ENCODE results near the gene DIP2B. TPM values are rescaled to one million over a fixed set of nuclear protein-coding genes. Genes with fewer than 3 reads are reported as not detected.

The DIP2B gene
- total RNA-seq, 4 donors from 2014 or later = 68.6 to 97.2 (median 73.7) TPM

GRCh38 chr12:50574601-50575348, 70.0 kb downstream of the DIP2B start:
- H3K27me3 ChIP-seq = no peaks in the 10 kb centered on the region

GRCh38 chr12:50579757-50580267, 75.0 kb downstream of the DIP2B start:
- Histone ChIP-seq H3K27ac (peak overlapping the region; percentile 85), H3K4me1 (peaks cover 51% of the 10 kb centered on the region), H3K9me3 (no peaks in the 10 kb centered on the region), H3K4me3 (no peak overlapping the region), H3K27me3 (no peaks in the 10 kb centered on the region), H3K36me3 (no peaks in the 10 kb centered on the region)
- DNase-seq (ENCODE audit: low spot score in 2 of 2) = no peak
- TF ChIP-seq CTCF (IDR thresholded peaks at IDR 0.05) = no peak
- no peak for TF ChIP-seq POLR2A (IDR thresholded peaks at IDR 0.05)
- TF ChIP-seq EP300 (IDR thresholded peaks at IDR 0.05) = no peak
- TF ChIP-seq POLR2AphosphoS5 (IDR thresholded peaks at IDR 0.05) = no peak
- 38% methylated on average over 1 of the region's 1 CpG for WGBS

More at GRCh38 chr12:50574601-50575348, 70.0 kb downstream of the DIP2B start:
- no peaks in the 10 kb centered on the region for H3K9me3 ChIP-seq
- peaks cover 63% of the 10 kb centered on the region for H3K4me1 ChIP-seq
- H3K27ac ChIP-seq = peak overlapping the region; percentile 69
- no peak for DNase-seq (ENCODE audit: low spot score in 2 of 2)
- no peak overlapping the region for H3K4me3 ChIP-seq
- no peaks in the 10 kb centered on the region for H3K36me3 ChIP-seq
- 27% methylated on average over 5 of the region's 5 CpGs for WGBS
- TF ChIP-seq EP300 (IDR thresholded peaks at IDR 0.05) = no peak

- DNase-seq (ENCODE audit: low spot score in 2 of 2) = no peak
- peak overlapping the region; percentile 85 for H3K27ac ChIP-seq
Measured at GRCh38 chr12:50580436-50580835, 75.7 kb downstream of the DIP2B start.

GRCh38 chr12:50581226-50582184, 76.7 kb downstream of the DIP2B start:
- Histone ChIP-seq H3K36me3 (no peaks in the 10 kb centered on the region), H3K27ac (peak overlapping the region; percentile 85), H3K4me1 (peaks cover 42% of the 10 kb centered on the region), H3K9me3 (no peaks in the 10 kb centered on the region), H3K27me3 (no peaks in the 10 kb centered on the region), H3K4me3 (no peak overlapping the region)
- no peak for DNase-seq (ENCODE audit: low spot score in 2 of 2)
- TF ChIP-seq CTCF (IDR thresholded peaks at IDR 0.05) (no peak), POLR2AphosphoS5 (IDR thresholded peaks at IDR 0.05) (peak in 1 of 3 donors; percentile 35)
- WGBS = 60% methylated on average over 10 of the region's 10 CpGs

More at GRCh38 chr12:50580436-50580835, 75.7 kb downstream of the DIP2B start:
- TF ChIP-seq POLR2AphosphoS5 (IDR thresholded peaks at IDR 0.05) (no peak), CTCF (IDR thresholded peaks at IDR 0.05) (no peak), EP300 (IDR thresholded peaks at IDR 0.05) (no peak), POLR2A (IDR thresholded peaks at IDR 0.05) (no peak)
- H3K36me3 ChIP-seq = no peaks in the 10 kb centered on the region
- peaks cover 45% of the 10 kb centered on the region for H3K4me1 ChIP-seq
- no peak overlapping the region for H3K4me3 ChIP-seq
- WGBS = 61% methylated on average over 3 of the region's 3 CpGs
- no peaks in the 10 kb centered on the region for H3K9me3 ChIP-seq
- H3K27me3 ChIP-seq = no peaks in the 10 kb centered on the region

- Histone ChIP-seq H3K36me3 (no peaks in the 10 kb centered on the region), H3K9me3 (no peaks in the 10 kb centered on the region), H3K4me3 (no peak overlapping the region), H3K27me3 (no peaks in the 10 kb centered on the region), H3K27ac (peak overlapping the region; percentile 12), H3K4me1 (peaks cover 36% of the 10 kb centered on the region)
- 94% methylated on average over 1 of the region's 1 CpG for WGBS
- no peak for DNase-seq (ENCODE audit: low spot score in 2 of 2)
- TF ChIP-seq POLR2AphosphoS5 (IDR thresholded peaks at IDR 0.05) = no peak
- no peak for TF ChIP-seq POLR2A (IDR thresholded peaks at IDR 0.05)
Measured at GRCh38 chr12:50584135-50584534, 79.3 kb downstream of the DIP2B start.

Measured in suprapubic skin (tissue), 4 donors.